Activated CD4-positive, alpha-beta T cell treated with anti-CD3 and anti-CD28 coated beads, Interleukin-2, Interleukin-6, amounts not matched to agents 100 ng/mL and 50 ng/mL, durations not matched to agents 16 hours and 8 hours (primary cell): ENCODE data around the gene ASTN1.

Source experiments
- DNase-seq: peaks from one replicate; pipeline ENCODE4 v3.0.0-alpha.2; 2020

ASTN1 gene

GRCh38 chr1:176919386-176920378, 244.8 kb downstream of the ASTN1 start:
- no peak for DNase-seq

DNA sequence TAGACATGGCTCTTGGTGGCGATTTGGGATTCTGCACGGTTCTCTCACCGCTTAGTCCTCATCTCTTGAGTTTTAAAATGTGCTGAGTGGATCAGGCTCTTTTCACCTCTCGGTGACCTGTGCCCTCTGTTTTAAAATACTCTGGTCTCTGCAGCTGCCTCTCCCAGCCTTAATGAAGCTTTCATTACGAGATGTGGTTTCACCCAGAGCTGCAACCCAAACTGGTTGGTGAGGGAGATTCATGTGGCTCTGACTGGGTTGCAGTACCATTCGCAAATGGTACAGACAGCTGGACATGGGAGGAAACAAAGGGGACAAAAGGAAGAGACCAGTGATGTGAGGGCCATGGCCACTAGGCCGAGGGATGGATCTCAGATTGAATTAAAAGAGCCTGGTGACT, 258.9 kb downstream of the ASTN1 start:
- DNase-seq, result no peak

DNA sequence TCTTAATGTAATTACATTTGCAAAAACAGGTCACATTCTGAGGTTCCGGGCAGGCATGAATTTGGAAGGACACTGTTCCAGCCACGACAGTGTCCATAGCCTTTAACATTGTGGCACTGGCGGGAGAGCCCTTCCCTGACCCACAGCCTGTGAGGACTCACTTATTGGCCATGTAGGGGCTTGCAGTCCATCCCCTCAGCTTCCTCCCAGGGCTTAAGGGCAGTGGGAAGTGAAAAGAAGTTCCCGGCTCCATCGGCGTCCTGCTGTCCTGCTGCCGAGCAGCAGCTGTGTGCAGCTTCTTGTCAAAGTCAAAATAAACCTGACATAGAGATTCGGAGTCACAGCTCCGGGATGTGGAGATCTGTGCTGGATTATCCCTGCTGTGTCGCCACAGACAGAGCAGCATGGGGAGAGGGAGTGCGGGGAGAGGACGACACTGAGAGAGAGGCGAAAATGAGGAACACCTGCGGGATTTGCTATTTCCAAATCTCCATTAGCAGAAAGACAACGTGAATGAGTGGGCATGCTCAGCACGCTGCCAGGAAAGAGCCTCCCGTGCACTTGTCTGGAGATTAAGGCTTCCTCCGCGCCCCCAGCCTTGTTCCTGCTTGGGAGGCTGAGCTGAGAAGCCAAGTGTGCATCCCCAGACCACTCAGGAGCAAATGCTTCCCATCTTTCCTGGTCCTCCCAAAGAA, 260.3 kb downstream of the ASTN1 start:
- no peak for DNase-seq

- no peak for DNase-seq
Observed at GRCh38 chr1:176903474-176903873, 261.0 kb downstream of the ASTN1 start.

DNA sequence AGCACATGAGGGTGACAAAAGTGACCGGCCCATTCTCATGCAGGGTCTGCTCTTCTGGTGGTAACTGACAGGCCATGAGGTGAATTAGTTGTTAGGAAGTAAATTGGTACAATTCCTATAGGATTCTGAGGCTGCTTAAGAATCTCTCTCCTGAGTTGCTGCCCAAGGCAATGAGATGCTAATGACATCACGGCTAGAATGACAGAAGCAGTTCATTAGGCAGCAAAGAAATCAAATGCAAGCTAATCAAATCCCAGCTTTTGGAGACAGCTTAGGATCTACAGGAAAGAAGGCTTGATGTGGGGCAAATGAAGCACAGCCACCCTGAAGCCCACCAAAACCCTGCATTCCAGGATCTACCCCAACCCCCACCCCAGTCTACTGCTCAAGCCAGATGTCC, 265.2 kb downstream of the ASTN1 start:
- no peak for DNase-seq

GRCh38 chr1:176897350-176898236, 266.9 kb downstream of the ASTN1 start:
- peak; percentile 63 for DNase-seq

- DNase-seq, result no peak
Observed at GRCh38 chr1:176896216-176896615, 268.3 kb downstream of the ASTN1 start.

GRCh38 chr1:176894450-176894849, 270.1 kb downstream of the ASTN1 start:
- DNase-seq, result no peak

- no peak for DNase-seq
Observed at GRCh38 chr1:176893625-176894352, 270.7 kb downstream of the ASTN1 start.

GRCh38 chr1:176888471-176889032, 276.0 kb downstream of the ASTN1 start:
- DNase-seq, result no peak

DNA sequence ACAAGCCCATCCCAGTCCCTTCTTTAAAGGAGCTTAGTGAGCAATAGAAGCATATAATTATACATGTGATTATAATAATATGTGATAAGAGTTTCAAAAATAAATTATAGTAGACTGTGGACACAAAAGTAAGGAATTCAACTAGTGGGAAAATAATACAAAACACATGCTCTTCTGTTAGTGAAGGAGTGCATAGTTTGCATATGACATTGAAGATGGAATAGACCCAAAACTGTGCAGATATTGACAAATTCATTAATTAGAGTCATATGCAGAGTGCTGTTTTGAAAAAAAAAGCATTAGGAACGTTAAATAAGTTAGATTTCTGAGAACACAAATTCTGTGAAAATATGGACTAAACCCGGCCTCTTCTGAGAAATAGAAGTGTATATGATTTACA, 278.8 kb downstream of the ASTN1 start:
- DNase-seq, result no peak

GRCh38 chr1:176885341-176885740, 279.2 kb downstream of the ASTN1 start:
- DNase-seq, result no peak

GRCh38 chr1:176884911-176885310, 279.6 kb downstream of the ASTN1 start:
- no peak for DNase-seq

- no peak for DNase-seq
Observed at GRCh38 chr1:176884286-176884685, 280.2 kb downstream of the ASTN1 start.

GRCh38 chr1:176880955-176881595, 283.4 kb downstream of the ASTN1 start:
- peak; percentile 49 for DNase-seq

DNA sequence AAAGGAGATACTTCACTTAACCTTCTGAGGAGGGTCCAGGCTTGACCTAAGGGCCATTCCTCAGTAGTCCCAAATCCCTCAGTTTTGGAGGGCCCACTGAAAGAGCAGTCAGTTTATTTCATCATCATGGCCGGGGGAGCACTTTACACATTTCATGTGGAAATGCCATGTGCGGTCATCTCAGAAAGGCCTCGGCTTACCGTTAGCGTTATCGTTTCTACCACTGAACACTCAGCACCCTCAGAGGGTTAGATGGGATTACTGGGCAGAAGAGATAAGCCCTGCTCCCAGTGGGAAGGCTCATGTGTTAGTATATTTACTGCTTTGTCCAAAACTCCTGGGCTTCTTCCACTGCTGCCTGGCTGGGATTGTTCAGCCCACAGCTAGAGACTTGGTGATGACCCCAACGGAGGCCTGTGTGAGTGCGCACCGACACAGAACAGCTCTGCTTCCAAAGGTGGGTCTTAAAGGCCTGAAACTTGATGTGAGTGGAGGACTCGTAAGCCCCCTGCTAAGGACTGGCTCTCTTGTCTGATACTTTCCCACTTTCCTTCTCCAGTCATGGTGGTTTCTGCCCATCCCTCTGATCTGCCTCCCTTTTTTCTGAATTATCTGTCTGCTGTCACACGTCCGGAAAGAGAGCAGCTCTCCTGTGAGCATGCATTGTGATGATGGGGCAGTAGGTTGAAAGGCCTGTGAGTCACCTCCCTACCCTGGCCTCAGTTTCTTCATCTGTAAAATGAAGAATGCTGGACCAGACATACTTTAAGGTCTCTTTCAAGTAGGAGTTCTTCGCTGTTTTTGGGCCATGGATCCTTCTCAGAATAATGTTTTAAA, 284.5 kb downstream of the ASTN1 start:
- no peak for DNase-seq

GRCh38 chr1:176878750-176879536, 285.6 kb downstream of the ASTN1 start:
- no peak for DNase-seq

DNA sequence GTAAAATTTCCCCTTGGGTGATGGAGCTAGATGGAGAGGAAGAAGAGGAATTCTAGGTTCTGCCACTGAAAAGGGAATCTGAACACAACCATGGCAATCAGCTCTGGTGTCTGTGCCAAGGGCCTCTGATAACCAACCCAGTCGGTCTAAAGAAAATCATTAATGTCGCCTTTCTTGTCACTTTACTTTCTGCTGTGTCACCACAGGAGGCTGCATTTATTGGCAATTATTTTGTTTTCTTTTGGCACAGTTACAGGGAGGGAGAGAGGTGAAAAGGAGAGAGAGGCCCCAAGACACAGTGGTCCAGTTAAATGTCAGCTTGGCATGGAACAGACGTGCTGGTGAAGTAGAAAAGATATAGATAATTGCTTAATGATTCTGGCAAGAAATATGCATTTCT, 287.0 kb downstream of the ASTN1 start:
- DNase-seq, result no peak

DNA sequence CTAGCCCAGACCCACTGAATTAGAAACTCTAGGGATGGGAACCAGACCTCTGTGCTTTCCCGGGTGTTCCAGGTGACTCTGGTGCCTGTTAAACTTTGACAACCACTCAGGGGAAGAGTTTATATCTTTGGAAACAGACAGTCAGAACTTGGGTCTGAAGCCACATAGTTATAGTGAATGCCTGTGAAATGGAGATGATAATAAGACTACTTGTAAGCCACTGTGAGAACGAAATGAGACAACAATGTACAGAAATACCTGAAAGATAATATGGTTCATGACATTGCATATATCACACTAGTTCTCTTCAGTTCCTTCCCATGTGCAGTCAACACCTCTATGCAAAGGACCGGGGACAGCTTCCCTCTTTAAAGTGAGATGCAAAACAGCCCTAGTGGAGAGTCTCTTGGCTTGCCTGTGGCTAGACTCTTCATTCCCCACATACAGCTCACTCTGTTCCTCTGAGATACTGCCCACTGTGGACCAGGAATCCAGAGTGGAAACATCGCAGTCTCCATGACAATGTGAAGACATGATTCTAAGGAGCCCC, 287.5 kb downstream of the ASTN1 start:
- no peak for DNase-seq
